ENCODE measurements around the gene CNPY4.

The CNPY4 gene

GRCh38 chr7:100107125-100107737, 12.2 kb upstream of the CNPY4 start:
- H3K36me3 ChIP-seq: peaks cover 68% of the 10 kb centered on the region
- no peak overlapping the region for H3K4me3 ChIP-seq (ENCODE audit: low read depth in 1 of 2, low read length in 1 of 2)
- no peak overlapping the region for H3K27ac ChIP-seq
- peaks cover 0 to under 1% of the 10 kb centered on the region in 2 experiments for H3K4me1 ChIP-seq (ENCODE audit: control insufficient read depth in 1 of 2, insufficient read depth in 1 of 2, low read depth in 1 of 2, low read length in 1 of 2)
- no peak for TF ChIP-seq CTCF (IDR thresholded peaks at IDR 0.05)
- H3K27me3 ChIP-seq: no peaks in the 10 kb centered on the region
- no peaks in the 10 kb centered on the region for H3K9me3 ChIP-seq

GRCh38 chr7:100107890-100108289, 11.5 kb upstream of the CNPY4 start:
- no peak for TF ChIP-seq CTCF (IDR thresholded peaks at IDR 0.05)
- Histone ChIP-seq H3K27me3 (no peaks in the 10 kb centered on the region), H3K4me1 (ENCODE audit: control insufficient read depth in 1 of 2, insufficient read depth in 1 of 2, low read depth in 1 of 2, low read length in 1 of 2) (no peaks in the 10 kb centered on the region), H3K36me3 (peaks cover 75% of the 10 kb centered on the region), H3K9me3 (no peaks in the 10 kb centered on the region), H3K4me3 (ENCODE audit: low read depth in 1 of 2, low read length in 1 of 2) (no peak overlapping the region), H3K27ac (no peak overlapping the region)

- Histone ChIP-seq H3K36me3 (peaks cover 87% of the 10 kb centered on the region), H3K27ac (no peak overlapping the region), H3K4me1 (ENCODE audit: control insufficient read depth in 1 of 2, insufficient read depth in 1 of 2, low read depth in 1 of 2, low read length in 1 of 2) (no peaks in the 10 kb centered on the region), H3K9me3 (no peaks in the 10 kb centered on the region), H3K27me3 (no peaks in the 10 kb centered on the region), H3K4me3 (ENCODE audit: low read depth in 1 of 2, low read length in 1 of 2) (no peak overlapping the region)
- no peak for TF ChIP-seq CTCF (IDR thresholded peaks at IDR 0.05)
Measured at GRCh38 chr7:100109521-100110163, 9.8 kb upstream of the CNPY4 start.

GRCh38 chr7:100111156-100111555, 8.3 kb upstream of the CNPY4 start:
- no peak for TF ChIP-seq CTCF (IDR thresholded peaks at IDR 0.05)
- no peaks in the 10 kb centered on the region for H3K9me3 ChIP-seq
- H3K27ac ChIP-seq: no peak overlapping the region
- no peak overlapping the region for H3K4me3 ChIP-seq (ENCODE audit: low read depth in 1 of 2, low read length in 1 of 2)
- no peaks in the 10 kb centered on the region for H3K27me3 ChIP-seq
- no peaks in the 10 kb centered on the region for H3K4me1 ChIP-seq (ENCODE audit: control insufficient read depth in 1 of 2, insufficient read depth in 1 of 2, low read depth in 1 of 2, low read length in 1 of 2)
- H3K36me3 ChIP-seq: peaks cover 75% of the 10 kb centered on the region

- no peak for TF ChIP-seq CTCF (IDR thresholded peaks at IDR 0.05)
- no peaks in the 10 kb centered on the region for H3K4me1 ChIP-seq (ENCODE audit: control insufficient read depth in 1 of 2, insufficient read depth in 1 of 2, low read depth in 1 of 2, low read length in 1 of 2)
- no peak overlapping the region for H3K27ac ChIP-seq
- H3K9me3 ChIP-seq: no peaks in the 10 kb centered on the region
- no peaks in the 10 kb centered on the region for H3K27me3 ChIP-seq
- H3K36me3 ChIP-seq: peaks cover 67% of the 10 kb centered on the region
- no peak overlapping the region for H3K4me3 ChIP-seq (ENCODE audit: low read depth in 1 of 2, low read length in 1 of 2)
Measured at GRCh38 chr7:100111914-100112313, 7.5 kb upstream of the CNPY4 start.

All from neutrophil (primary cell).